Mucosa of gallbladder (tissue), 1 donor: Measurements from ENCODE around the gene ADAMTS15. TPM values are rescaled to one million over a fixed set of nuclear protein-coding genes. Genes with fewer than 3 reads are reported as not detected.
A peak's percentile ranks its signal among the peaks of the same experiment; 100 is the strongest.

Experiments used
- DNase-seq: peaks from one replicate; pipeline ENCODE4 v3.0.0-alpha.2; 2020; ENCODE audit warnings: low spot score
- total RNA-seq: library from RNA; stranded (reverse); gene quantifications from one replicate; pipeline ENCODE4 v1.2.1, GENCODE V29; 2021
- donor health status: DM: no; HTN: no; CAD: no.

The ADAMTS15 gene
- total RNA-seq, 1 donor from 2014 or later = 3.2 TPM

DNA sequence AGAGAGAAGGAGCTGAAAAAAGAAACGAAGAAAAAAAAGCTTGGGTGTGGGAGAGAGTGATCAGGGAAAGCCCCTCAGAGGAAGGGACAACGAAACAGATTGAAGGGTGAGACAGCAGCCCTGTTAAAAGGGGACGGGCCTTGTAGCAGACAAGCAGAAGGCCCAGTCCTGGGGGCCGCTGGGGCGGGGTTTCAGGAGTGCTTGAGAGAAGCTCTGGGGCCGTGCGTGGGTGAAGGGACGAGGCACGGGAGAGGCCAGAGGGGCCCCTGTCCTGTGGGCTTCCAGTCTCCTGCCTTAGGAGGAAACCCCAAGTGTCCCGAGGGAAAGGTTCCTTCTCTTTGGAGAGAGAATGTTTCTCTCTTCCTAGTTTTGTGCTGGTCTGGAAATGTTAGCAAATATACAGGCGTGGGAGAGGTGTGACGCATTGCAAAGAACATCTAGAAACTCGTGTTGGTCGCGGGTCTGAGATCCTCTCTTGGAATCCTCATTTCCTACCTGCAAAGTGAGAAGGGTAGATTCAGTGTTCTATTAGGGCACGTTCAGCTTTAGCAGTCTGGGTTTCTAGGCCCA is 28.6 kb downstream of the ADAMTS15 start:
- DNase-seq = no peak

DNA sequence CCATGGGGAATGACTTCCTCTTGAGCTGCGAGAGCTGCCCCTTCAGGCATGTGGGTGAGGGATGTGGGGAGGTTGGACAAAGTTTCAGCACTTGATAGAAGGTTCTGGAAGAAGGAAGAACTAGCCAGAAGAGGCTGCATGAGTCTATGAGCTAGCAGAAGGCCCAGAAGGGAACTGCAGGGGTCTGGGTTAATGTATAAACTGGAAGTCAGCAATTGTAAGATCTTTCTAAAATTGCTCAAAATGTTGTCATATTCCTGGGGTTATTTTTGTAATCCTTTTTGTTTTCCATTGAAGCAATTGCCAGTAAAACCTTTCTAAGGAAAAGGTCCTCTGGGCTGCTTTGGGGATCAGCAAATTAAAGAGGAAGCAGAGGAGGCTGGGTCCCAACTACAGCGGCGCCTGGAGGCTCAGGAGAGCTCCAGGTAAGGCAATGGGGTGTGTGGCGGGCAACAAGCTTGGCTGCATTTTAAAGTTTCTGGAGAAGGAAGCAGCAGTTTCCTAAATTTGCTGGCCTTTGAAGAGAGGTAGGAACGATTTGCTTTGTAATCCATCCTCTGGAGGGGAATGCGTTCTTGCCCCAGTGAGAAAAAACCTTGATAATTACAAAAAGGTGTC is 29.2 kb downstream of the ADAMTS15 start:
- no peak for DNase-seq

DNA sequence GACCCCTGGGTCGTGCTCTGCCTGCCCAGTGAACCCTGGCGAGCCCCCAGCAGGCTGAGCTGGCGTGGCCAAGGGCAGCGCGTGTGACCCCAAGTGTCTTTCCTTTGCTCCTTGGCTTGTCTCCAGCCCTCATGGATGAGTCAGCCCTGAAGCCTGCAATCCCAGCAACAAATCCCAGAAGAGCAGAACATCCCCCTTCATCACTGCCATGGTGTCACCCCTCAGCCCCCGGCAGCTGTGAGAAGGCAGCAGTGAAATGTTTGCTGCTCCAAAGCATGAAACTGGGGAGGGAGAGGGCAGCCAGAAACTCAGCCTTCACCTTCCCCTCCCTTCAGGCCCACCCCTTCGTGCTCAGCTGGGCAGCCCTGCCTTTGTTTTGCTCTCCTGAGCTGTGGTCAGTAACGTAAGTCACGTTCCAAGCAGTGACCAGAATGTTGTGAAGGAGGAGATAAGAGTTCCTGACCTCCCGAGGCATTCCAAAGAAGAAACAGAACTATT is 29.8 kb downstream of the ADAMTS15 start:
- peak; percentile 65 for DNase-seq

DNA sequence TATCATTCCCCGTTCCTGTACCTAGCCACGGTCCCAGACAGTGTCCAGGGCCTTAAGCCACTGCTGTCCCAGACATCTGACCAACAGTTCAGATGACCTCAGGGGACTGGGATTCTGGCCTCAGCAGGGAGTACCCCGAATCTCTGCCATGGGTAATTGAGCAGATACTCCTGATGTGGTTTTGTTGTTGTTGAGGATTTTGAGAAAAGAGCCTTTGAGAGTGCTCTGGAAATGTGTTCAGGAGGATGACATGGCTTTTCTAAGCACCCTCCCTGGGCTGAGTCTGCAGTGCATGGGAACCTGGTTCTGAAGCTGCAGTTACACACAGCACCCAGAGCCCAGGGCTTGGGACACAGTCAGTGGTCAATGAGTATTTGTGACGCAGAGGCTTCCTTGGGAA is 30.4 kb downstream of the ADAMTS15 start:
- DNase-seq = no peak

DNA sequence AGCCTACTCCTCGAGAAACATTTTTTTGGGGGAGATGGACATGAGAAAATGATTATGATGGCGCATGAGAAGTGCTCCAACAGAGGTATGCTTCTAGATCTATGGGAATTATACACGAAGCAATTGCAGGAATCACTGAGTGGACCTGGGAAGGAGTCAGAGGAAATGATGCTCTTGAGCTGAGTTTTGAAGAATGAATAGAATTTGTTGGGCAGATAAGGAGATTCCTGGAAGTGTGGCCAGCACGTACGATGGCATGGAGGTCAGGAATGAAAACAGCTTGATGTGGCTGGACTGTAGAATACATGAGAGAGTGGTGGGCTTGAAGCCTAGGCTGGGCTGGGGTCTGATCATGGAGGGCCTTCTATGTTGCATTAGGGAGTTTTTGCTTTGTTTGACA is 31.7 kb downstream of the ADAMTS15 start:
- no peak for DNase-seq

DNA sequence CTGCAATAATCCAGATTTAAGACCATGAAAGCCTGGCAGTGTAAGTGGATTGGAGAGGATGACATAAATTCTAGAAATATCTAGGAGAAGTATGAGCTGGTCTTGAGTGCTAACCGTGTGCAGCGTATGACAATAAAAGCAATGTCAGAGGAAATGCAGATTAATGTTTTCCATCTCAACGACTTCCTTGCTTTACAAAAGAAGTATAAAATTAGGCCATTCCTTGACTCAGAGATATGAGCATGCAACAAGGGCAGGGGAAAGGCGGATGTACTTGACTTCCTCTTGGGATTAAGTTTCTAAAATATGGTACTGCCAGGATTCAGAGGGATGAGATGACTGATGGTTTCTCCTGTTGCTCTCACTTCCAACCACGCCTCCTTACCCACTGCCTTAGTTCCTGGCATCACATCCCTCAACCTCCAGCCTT is 32.3 kb downstream of the ADAMTS15 start:
- no peak for DNase-seq

DNA sequence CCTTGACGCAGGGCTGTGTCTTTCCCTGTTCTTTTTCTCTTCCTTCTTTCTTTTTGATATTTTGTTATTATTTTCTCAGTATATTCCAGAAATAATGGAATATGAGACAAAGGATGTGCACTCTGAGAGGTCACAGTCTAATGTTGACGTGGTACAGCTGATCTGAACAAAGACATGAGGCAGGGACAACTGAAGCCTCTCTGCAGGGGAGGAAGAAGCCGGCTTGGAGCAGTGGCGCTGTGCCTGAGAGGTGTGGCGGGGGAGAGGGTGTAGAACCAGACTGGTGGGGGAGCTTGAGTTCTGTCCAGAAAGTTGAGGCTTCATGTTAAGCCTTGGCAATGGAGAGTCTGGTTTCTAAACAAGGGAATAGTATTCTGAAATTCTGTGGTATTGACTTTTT is 34.7 kb downstream of the ADAMTS15 start:
- no peak for DNase-seq

DNA sequence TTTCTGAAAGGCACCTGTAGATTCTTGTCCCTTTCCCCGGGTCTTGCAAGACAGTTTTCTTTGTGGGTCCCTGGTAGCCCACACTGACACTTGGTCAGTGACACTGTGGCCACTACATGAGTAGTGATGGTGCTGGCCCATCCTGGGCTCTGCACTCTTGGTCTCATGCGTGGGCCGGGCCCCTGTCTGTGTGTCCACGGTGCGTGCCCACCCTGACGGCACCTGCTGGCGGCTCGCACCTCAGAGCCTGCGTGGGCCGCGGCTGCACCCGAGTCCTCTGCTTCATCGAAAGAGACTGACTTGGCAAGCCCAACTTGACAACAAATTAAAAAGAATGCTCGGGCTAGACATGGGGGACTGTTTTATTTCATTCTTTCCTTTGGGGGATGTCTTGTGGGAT is 37.5 kb downstream of the ADAMTS15 start:
- DNase-seq = no peak

DNA sequence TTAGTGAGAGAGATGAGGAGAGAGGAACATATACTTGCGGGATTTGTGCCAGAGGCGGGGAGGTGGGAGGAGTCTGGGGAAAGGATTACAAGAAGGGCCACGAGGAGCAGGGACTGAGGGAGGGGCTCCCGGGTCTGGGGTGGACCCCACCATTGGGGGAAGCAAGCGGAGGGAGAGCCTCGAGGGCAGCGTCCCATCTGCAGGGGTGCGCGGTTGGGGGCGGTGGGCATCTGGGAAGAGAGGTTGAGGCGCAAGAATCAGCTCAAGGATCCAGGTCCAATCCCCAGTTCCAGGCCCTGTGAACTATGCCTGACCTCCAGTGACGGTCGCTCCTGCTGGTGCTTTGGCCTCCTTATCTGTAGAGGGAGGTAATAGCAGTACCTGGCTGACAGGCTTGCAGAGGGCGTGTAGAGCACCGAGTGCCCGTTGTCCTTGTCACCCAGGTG is 38.0 kb downstream of the ADAMTS15 start:
- DNase-seq = no peak

DNA sequence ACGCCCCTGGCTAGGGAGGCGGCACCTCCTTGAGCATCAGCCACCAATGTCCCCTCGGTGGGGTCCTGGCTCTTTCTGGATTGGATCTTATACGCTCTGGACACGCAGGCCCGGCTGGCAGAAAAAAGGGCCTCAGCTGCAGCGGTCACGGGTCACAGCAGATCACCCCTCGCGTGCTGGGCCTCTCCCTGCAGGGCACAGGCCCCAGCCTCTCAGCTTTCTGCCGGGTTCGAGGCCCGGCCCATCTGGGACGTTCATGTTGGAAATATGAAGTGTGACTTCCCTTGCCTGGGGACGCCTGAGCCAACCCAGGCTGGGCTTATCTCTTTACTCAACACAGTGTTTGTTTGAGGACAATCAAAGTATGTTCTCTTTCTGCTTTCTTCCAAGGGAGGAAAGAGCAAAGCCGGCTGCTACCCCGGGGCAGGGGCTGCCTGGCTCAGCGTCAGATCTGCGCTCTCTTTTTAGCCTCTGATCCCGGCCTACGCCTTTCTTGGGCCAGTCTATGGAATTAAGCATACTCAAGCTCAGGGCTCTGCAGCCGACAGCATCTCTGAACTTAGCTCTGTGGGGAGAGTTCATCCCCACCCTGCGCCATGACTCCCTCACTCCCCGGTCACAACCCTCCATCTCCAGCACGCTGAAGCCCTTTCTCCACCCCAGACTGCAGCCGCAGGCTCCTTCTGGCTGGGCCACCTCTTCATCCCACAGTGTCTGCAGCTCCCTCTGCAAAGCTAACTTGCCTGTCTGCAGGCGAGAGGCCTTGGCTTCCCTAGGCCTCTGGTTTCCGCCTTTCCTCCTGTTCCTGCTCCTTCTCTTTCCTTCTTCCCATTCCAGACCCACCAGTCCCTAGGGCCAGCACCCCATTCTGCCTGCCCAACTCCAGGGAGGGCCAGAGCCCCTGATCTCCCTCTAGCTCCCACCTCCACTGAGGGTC is 38.8 kb downstream of the ADAMTS15 start:
- DNase-seq = no peak

DNA sequence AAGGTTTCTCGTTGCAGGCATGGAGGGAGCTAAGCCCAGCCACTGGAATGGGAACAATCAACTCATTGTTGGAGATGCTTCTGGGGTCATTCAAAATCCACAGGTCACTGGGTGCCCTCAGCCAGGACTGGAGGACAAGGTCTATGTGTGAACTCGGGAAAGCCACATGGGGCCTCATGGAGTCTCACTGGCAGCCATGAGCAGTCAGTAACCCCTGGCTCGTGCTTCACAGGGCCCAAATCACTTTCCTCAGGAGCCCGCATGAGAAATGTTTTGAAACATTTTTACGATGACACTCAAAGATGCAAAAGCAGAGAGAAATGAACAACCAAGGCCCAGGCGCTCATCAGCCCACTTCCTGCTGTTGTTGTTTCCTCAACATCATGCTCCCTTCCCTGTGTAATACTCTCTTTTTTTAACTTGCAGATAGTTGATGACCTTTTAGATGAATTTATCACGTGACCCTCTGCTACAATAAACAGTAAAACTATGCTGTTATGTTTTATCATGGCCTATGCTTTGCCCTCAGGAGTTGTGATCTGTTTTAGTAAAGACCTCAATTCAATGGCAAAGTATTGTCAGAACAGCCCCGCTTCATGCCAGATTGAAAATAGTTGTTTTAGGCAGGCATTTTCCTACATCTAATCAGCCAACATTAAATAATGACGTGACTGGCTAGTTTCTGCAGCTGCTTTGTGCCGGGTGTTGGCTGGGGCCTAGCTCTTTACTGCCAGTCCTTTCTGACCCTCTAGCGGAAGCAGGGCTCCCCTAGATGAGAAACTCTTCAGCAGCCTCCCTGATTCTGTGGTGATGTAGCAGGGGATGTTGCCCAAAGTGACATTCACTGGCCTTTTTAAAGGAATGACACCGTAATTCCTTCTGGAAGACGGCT is 39.7 kb downstream of the ADAMTS15 start:
- no peak for DNase-seq

DNA sequence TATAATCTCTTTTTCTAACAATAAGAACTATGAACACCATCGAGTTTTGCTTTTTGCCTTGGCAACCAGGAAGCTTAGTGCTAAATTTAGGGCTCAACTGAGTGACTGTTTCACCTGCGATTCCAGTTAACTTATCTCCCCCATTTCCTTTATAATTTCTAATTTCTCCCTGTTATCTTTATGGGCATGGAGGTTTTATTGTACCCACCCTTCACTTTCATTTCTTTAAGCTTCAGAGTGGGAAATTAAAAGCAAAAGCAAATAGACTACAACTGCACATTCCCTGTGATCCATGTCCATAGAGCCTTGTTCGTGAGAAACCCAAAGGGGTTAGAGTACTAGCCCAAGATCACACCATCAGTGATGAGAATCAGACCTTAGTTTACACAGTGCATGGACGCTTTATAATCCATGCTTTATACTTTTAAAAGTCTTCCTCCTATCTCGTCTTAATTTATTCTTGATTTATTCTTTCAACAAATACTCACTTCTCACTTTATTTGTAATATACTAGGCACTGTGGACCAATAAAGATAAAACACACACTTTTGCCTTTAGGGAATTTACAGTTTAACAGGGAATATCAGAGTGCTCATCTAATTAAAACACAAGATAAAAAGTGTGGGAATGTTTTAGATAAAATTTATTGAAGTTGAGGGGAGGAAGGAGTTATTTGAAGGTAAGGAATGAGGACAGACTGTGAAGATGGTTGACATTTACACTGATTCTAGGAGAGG is 40.6 kb downstream of the ADAMTS15 start:
- DNase-seq = no peak

DNA sequence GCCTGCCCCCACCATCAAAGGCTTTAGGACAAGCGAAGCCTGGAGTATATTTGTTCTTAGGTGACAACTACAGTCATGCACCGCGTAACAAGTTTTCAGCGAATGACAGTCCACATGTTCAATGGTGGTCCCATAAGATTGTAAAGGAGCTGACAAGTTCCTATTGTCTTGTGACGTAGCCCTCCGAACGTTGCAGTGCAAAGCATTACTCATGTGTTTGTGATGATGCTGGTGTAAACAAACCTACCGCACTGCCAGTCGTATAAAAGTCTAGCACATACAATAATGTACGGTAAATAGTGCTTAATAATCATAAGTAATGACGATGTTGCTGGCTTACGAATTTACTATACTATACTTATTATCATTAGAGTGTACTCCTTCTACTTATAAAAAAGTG is 41.3 kb downstream of the ADAMTS15 start:
- DNase-seq = no peak

DNA sequence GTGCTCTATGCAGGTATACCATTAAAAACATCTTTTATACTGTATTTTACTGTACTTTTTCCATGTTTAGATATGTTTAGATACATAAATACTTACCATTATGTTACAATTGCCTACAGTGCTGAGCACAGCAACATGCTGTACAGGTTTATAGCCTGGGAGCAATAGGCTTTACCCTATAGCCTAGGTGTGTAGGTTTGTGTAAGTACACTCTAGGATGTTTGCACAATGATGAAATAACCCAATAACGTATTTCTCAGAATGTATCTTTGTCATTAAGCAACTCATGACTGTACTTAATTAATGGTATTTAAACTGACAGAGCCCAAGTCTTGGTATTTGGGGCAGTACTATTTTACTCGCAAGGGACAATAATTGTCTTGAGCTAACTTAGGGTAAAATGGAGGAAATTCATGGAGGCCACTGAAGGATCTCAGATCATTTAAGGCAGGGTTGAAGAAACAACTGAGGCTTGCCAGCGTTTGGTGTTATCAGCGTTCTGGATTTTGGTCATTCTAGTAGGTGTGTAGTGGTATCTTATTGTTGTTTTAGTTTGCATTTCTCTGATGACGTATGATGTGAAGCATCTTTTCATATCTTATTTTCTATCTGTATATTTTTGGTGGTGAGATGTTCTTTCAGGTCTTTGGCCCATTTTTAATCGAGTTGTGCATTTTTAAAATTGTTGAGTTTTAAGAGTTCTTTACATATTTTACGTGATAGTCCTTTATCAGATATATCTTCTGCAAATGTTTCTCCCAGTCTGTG is 42.4 kb downstream of the ADAMTS15 start:
- DNase-seq = no peak

DNA sequence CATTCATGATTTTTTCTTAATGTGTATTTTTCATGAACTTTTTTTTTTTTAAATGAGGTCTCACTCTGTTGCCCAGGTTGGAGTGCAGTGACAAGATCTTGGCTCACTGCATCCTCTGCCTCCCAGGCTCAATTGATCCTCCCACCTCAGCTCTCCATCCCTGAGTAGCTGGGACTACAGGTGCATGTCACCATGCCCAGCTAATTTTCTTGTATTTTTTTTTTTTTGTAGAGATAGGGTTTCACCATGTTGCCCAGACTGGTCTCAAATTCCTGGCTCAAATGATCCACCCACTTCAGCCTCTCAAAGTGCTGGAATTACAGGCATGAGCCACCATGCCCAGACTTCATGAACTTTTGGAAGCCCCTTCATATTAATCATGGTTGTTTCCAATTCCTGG is 49.7 kb downstream of the ADAMTS15 start:
- DNase-seq = no peak

DNA sequence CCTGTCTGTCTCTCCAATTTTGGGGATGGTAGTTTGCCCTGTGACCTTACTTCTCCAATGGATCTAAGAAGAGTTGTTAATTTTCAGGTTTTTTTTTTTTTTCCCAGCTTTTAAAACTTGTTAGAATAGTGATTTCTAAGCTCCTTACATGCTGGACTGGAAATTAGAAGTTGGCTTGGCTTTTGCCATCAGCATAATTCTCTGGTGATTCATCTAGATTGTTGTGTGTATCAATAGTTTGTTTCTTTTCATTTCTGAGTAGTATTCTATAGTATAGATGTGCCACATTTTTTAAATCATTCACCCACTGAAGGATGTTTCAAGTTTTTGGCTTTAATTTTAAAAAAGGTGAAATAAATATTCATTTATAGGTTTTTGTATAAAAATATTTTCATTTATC is 51.4 kb downstream of the ADAMTS15 start:
- no peak for DNase-seq

DNA sequence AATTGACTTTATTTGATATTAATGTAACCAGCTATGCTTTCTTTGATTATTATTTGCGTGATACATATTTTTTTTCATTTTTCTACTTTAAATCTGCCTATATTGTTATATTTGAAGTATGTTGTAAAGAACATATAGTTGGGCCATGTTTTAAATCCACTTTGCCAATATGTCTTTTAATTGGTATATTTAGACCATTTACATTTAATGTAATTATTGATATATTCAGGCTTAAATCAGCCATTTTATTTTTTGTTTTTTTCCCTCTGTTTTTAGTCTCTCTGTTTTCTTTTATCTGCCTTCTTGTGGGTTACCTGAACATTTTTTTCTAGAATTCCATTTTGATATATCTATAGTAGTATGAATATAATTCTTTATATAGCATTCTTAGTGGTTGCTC is 55.9 kb downstream of the ADAMTS15 start:
- DNase-seq = no peak

DNA sequence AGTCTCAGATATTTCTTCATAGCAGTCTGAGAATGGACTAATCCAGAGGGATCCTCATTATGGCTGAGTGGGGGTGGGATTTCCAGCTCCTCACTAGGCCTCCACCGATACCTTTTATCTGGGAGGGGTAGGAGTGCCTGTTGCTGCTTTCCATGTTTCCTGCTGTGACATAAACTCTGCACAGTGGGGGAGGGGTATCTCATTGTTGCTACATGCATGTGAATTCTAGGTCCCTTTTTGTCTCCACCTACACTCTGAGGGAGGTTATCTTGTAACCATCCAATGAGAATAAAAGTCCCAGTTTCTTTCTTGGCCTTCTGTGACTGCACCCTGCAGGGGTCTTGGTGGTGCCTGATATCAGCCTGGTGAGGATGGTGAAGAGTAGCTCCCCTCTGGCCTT is 60.5 kb downstream of the ADAMTS15 start:
- no peak for DNase-seq

DNA sequence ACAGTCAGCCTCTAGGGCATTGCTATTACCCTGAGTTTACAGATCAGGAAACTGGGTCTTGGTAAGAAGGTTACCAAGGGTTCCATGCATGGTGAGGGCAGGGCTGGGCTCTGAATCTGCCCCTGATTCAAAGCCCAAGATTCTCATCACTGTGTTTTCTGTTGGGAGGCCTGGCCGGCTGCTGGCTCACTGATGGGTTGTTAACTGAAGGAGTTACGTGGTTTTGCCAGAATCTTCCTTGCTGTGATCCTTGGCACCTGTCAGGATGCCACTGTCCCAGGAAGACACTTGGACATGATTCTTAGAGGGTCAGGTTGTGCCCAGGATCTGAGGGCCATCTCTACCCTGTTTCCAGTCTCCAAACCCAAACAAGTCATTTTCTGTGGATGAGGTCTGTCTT is 61.5 kb downstream of the ADAMTS15 start:
- peak; percentile 6 for DNase-seq

DNA sequence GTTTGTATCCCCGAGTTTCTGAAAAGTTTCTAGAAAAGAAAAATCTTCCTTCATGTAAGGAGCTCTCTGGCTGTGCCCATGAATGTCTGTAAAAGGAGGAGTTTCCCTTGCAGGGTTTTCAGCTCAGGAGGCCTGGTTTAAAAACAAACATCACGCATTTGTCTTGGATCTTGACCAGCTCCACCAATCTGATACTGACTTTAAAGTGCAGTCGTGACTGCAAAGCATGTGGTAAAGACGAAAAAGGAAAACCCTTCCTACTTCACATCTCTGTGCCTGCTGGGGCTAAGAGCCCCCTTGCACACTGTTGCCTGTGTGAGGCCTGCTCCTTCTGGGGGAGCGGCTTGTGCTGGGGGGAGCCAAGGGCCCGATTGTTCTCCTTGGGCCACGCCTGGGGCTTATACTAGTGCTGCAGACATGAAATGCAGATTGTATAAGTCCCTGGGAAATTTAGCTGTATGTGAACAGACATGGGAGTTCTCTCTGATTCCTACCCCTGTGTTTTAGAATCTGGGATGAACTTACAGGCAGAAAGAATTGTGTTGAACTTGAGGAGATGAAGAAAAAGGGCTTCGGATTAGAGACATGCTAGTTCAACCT is 62.1 kb downstream of the ADAMTS15 start:
- DNase-seq = peak; percentile 7
